Measurements from ENCODE around the gene MMGT1. TPM values are rescaled to one million over a fixed set of nuclear protein-coding genes. Genes with fewer than 3 reads are reported as not detected.

Gene MMGT1
- total and polyA plus RNA-seq, 2 experiments from 2014 or later = 6.9 to 25.4 TPM

- no peaks in the 10 kb centered on the region for H3K27me3 Mint-ChIP-seq (ENCODE audit: insufficient read depth, low read depth, poor library complexity)
- no peaks in the 10 kb centered on the region for H3K4me1 Mint-ChIP-seq
- no peaks in the 10 kb centered on the region; the same call in 2 of the 3 replicates for H3K9me3 Mint-ChIP-seq
- Histone ChIP-seq H3K79me2 (replicated peaks; ENCODE audit: insufficient read depth) (no peaks in the 10 kb centered on the region), H4K20me1 (replicated peaks; ENCODE audit: insufficient read depth) (no peaks in the 10 kb centered on the region), H3K27ac (ENCODE audit: low read depth) (no peak overlapping the region), H3K4me3 (no peak overlapping the region), H3K27me3 (ENCODE audit: insufficient read depth) (no peaks in the 10 kb centered on the region), H3K9me2 (ENCODE audit: insufficient read depth) (no peaks in the 10 kb centered on the region), H3F3A (replicated peaks; ENCODE audit: low read depth) (no peaks in the 10 kb centered on the region), H3K4me2 (no peak overlapping the region), H3K36me3 (ENCODE audit: insufficient read depth) (no peaks in the 10 kb centered on the region; the same call in 1 of the 2 replicates), H2AFZ (no peak overlapping the region), H3K4me1 (ENCODE audit: insufficient read depth) (no peaks in the 10 kb centered on the region)
- H3K27ac Mint-ChIP-seq = no peak overlapping the region
- ATAC-seq = no peak
- H3K4me3 Mint-ChIP-seq = no peak overlapping the region
- no peak for DNase-seq (ENCODE audit: low spot score)
- H3K36me3 Mint-ChIP-seq (ENCODE audit: low read depth) = peaks cover 30% of the 10 kb centered on the region
- TF ChIP-seq EZH2 (IDR thresholded peaks at IDR 0.05; ENCODE audit: low read depth, unreplicated experiment) (no peak), ZNF114 (CRISPR knock-in tag; IDR thresholded peaks at IDR 0.05) (no peak), CREB1 (CRISPR knock-in tag; IDR thresholded peaks at IDR 0.05; ENCODE audit: low read depth) (no peak), NANOG (IDR thresholded peaks at IDR 0.05; ENCODE audit: borderline replicate concordance) (no peak), ETS1 (IDR thresholded peaks at IDR 0.05) (no peak), JUNB (IDR thresholded peaks at IDR 0.05; ENCODE audit: unreplicated experiment) (no peak), POLR2AphosphoS5 (IDR thresholded peaks at IDR 0.05; ENCODE audit: low read depth) (no peak), REST (IDR thresholded peaks at IDR 0.05; ENCODE audit: unreplicated experiment) (no peak), ZNF331 (CRISPR knock-in tag; IDR thresholded peaks at IDR 0.05; ENCODE audit: low read depth) (no peak), ZNF462 (CRISPR knock-in tag; IDR thresholded peaks at IDR 0.05) (no peak)
Observed at GRCh38 chrX:136019226-136019625, 45.4 kb upstream of the MMGT1 start.

Data from GM23338 (cell line).